RWPE2 (cell line): ENCODE data around the gene GALNT7.

Experiments used
- ATAC-seq: fragments of 200-7000 bp; cut with Tn5 transposase; 3 replicates; pipeline ENCODE4 v1.9.1; 2021; ENCODE audit warnings: low read depth
- DNase-seq: peaks from one replicate; pipeline ENCODE4 v3.0.0-alpha.2; 2020; ENCODE audit warnings: low spot score
- H3K27ac ChIP-seq: fragments of 450-650 bp; 2 replicates; pipeline ENCODE4 v1.5.1; 2017; ENCODE audit warnings: mild to moderate bottlenecking; ENCODE audit not compliant: poor library complexity, severe bottlenecking
- H3K27me3 ChIP-seq: fragments of 250-450 bp; sonication (Bioruptor Pico); 2 replicates; pipeline ENCODE4 v1.5.1; 2021; ENCODE audit warnings: mild to moderate bottlenecking, moderate library complexity; ENCODE audit not compliant: insufficient read depth, poor library complexity, severe bottlenecking
- H3K36me3 ChIP-seq: fragments of 250-450 bp; sonication (Bioruptor Pico); 2 replicates; pipeline ENCODE4 v1.5.1; 2020; ENCODE audit warnings: low read depth, mild to moderate bottlenecking, moderate library complexity
- H3K4me1 ChIP-seq: fragments of 250-450 bp; sonication (Bioruptor Pico); 2 replicates; pipeline ENCODE4 v1.5.1; 2021; ENCODE audit warnings: mild to moderate bottlenecking, moderate library complexity; ENCODE audit not compliant: insufficient read depth, poor library complexity, severe bottlenecking
- H3K4me3 ChIP-seq: fragments of 250-450 bp; sonication (Bioruptor Pico); 2 replicates; pipeline ENCODE4 v1.5.1; 2021; ENCODE audit warnings: mild to moderate bottlenecking, moderate library complexity; ENCODE audit not compliant: severe bottlenecking
- H3K9me3 ChIP-seq: fragments of 250-450 bp; sonication (Bioruptor Pico); 2 replicates; pipeline ENCODE4 v1.5.1; 2021; ENCODE audit warnings: mild to moderate bottlenecking, moderate library complexity; ENCODE audit not compliant: severe bottlenecking
- CTCF ChIP-seq: fragments of 450-650 bp; IDR thresholded peaks from one replicate; pipeline ENCODE4 v1.5.1; 2017; ENCODE audit warnings: mild to moderate bottlenecking, moderate library complexity; ENCODE audit not compliant: poor library complexity, severe bottlenecking

Gene GALNT7

GRCh38 chr4:173277340-173277739 lies 108.7 kb downstream of the GALNT7 start:
- DNase-seq: no peak
- Histone ChIP-seq H3K4me1 (peaks cover 6% of the 10 kb centered on the region), H3K4me3 (no peak overlapping the region), H3K9me3 (no peaks in the 10 kb centered on the region), H3K27me3 (no peaks in the 10 kb centered on the region), H3K27ac (no peak overlapping the region), H3K36me3 (no peaks in the 10 kb centered on the region)
- ATAC-seq: no peak
- TF ChIP-seq CTCF: no peak

- Histone ChIP-seq H3K4me3 (no peak overlapping the region), H3K4me1 (no peaks in the 10 kb centered on the region), H3K36me3 (no peaks in the 10 kb centered on the region), H3K9me3 (peaks cover 4% of the 10 kb centered on the region), H3K27ac (no peak overlapping the region), H3K27me3 (no peaks in the 10 kb centered on the region)
- DNase-seq (no peak), ATAC-seq (no peak)
- peak; percentile 6 for TF ChIP-seq CTCF
These were observed 112.4 kb downstream of the GALNT7 start for GRCh38 chr4:173280998-173281397.

- peaks cover 4% of the 10 kb centered on the region for H3K9me3 ChIP-seq
- no peak for ATAC-seq
- no peak for TF ChIP-seq CTCF
- DNase-seq: no peak
- no peaks in the 10 kb centered on the region for H3K27me3 ChIP-seq
- no peaks in the 10 kb centered on the region for H3K36me3 ChIP-seq
- H3K27ac ChIP-seq: no peak overlapping the region
- no peak overlapping the region for H3K4me3 ChIP-seq
- no peaks in the 10 kb centered on the region for H3K4me1 ChIP-seq
These were observed 113.0 kb downstream of the GALNT7 start for GRCh38 chr4:173281406-173282255.

- H3K27ac ChIP-seq: no peak overlapping the region
- DNase-seq (no peak), ATAC-seq (no peak)
- H3K27me3 ChIP-seq: no peaks in the 10 kb centered on the region
- H3K4me3 ChIP-seq: no peak overlapping the region
- H3K4me1 ChIP-seq: no peaks in the 10 kb centered on the region
- H3K36me3 ChIP-seq: no peaks in the 10 kb centered on the region
- TF ChIP-seq CTCF: no peak
- H3K9me3 ChIP-seq: peaks cover 5% of the 10 kb centered on the region
These were observed 113.6 kb downstream of the GALNT7 start for GRCh38 chr4:173282256-173282562.

- Histone ChIP-seq H3K4me1 (no peaks in the 10 kb centered on the region), H3K27me3 (no peaks in the 10 kb centered on the region), H3K36me3 (no peaks in the 10 kb centered on the region), H3K4me3 (no peak overlapping the region), H3K9me3 (peaks cover 9% of the 10 kb centered on the region), H3K27ac (no peak overlapping the region)
- no peak for ATAC-seq
- no peak for TF ChIP-seq CTCF
- no peak for DNase-seq
These were observed 114.0 kb downstream of the GALNT7 start for GRCh38 chr4:173282626-173283025.
